PC-9 (cell line): ENCODE measurements around the gene CHKB. TPM values are rescaled to one million over a fixed set of nuclear protein-coding genes. Genes with fewer than 3 reads are reported as not detected.

Source experiments
- BruUV-seq: library from RNA; stranded (reverse); fragments of 400-500 nt; replicated peaks from 2 replicates; lab custom pipeline; 2021; lab: Mats Ljungman, UMichigan
- CTCF ChIA-PET: fragments of 300-600 bp; sonication (Branson Sonifier 250); formaldehyde crosslinking; loops from one replicate; lab custom pipeline; 2022; ENCODE audit warnings: antibody characterized with exemption; lab: Charles Lee
- POLR2A ChIA-PET: fragments of 300-600 bp; sonication (Branson Sonifier 250); formaldehyde crosslinking; loops from one replicate; lab custom pipeline; 2022; ENCODE audit warnings: antibody characterized with exemption; ENCODE audit not compliant: unreplicated experiment; lab: Charles Lee
- DNase-seq, 2 experiments: peaks; one replicate each; pipeline versions ENCODE4 v3.0.0 to v3.0.0-alpha.2; 2015 to 2022; ENCODE audit warnings: mixed read lengths in 1 of 2
- H2AFZ ChIP-seq: fragments of 200-600 bp; sonication (generic); 2 replicates; pipeline ENCODE4 v1.8.1; 2017; ENCODE audit warnings: antibody characterized with exemption
- H3F3A ChIP-seq: fragments of 200-600 bp; sonication (generic); 2 replicates; pipeline ENCODE4 v1.8.1; 2017; ENCODE audit warnings: antibody characterized with exemption, mild to moderate bottlenecking, low read depth; ENCODE audit not compliant: insufficient read depth
- H3K27ac ChIP-seq: fragments of 200-600 bp; sonication (generic); 2 replicates; pipeline ENCODE4 v1.6.1; 2016; ENCODE audit warnings: mixed run types
- H3K27me3 ChIP-seq: fragments of 200-600 bp; sonication (generic); 2 replicates; pipeline ENCODE4 v1.6.1; 2016; ENCODE audit warnings: low read depth, mixed run types; ENCODE audit not compliant: insufficient read depth
- H3K36me3 ChIP-seq: fragments of 200-600 bp; sonication (generic); 2 replicates; pipeline ENCODE4 v1.6.1; 2016; ENCODE audit warnings: low read depth, mixed run types
- H3K4me1 ChIP-seq: fragments of 200-600 bp; sonication (generic); replicated peaks from 2 replicates; pipeline ENCODE4 v1.6.1; 2016; ENCODE audit warnings: mixed run types; ENCODE audit not compliant: insufficient read depth
- H3K4me2 ChIP-seq: fragments of 200-600 bp; sonication (generic); 2 replicates; pipeline ENCODE4 v1.6.1; 2017; ENCODE audit warnings: mixed run types
- H3K4me3 ChIP-seq: fragments of 200-600 bp; sonication (generic); 2 replicates; pipeline ENCODE4 v1.6.1; 2016; ENCODE audit warnings: mixed run types
- H3K79me2 ChIP-seq: fragments of 200-600 bp; sonication (generic); 2 replicates; pipeline ENCODE4 v1.6.1; 2017; ENCODE audit warnings: low read depth, mixed run types
- H3K9me2 ChIP-seq: fragments of 200-600 bp; sonication (generic); 2 replicates; pipeline ENCODE4 v1.8.1; 2017; ENCODE audit warnings: mild to moderate bottlenecking; ENCODE audit not compliant: insufficient read depth
- H3K9me3 ChIP-seq: fragments of 200-600 bp; sonication (generic); 2 replicates; pipeline ENCODE4 v1.8.1; 2016; ENCODE audit warnings: low read depth; ENCODE audit not compliant: insufficient read depth
- H4K20me1 ChIP-seq: fragments of 200-600 bp; sonication (generic); 2 replicates; pipeline ENCODE4 v1.8.1; 2017; ENCODE audit not compliant: insufficient read depth
- EZH2 ChIP-seq: fragments of 200-600 bp; sonication (generic); IDR thresholded peaks from 2 replicates; pipeline ENCODE4 v1.8.0; 2017; ENCODE audit warnings: antibody characterized with exemption, low read depth
- intact Hi-C: fragments of 100-400 bp; cut with micrococcal nuclease; formaldehyde crosslinking; loops from one replicate; pipeline ENCODE4 v1.10.0; 2022; ENCODE audit not compliant: unreplicated experiment
- total RNA-seq: library from RNA; stranded (reverse); gene quantifications from 2 replicates; pipeline ENCODE4 v1.2.3, GENCODE V29; 2021
- TF ChIP-seq, protein P1 (sequence below): fragments of 200-600 bp; sonication (generic); conservative IDR thresholded peaks from 2 replicates; pipeline ENCODE4 v1.6.1; 2017; ENCODE audit warnings: mixed run types, antibody characterized with exemption, mild to moderate bottlenecking, moderate library complexity

The CHKB gene
- total RNA-seq, 1 experiment from 2014 or later = 60.0 TPM

DNA sequence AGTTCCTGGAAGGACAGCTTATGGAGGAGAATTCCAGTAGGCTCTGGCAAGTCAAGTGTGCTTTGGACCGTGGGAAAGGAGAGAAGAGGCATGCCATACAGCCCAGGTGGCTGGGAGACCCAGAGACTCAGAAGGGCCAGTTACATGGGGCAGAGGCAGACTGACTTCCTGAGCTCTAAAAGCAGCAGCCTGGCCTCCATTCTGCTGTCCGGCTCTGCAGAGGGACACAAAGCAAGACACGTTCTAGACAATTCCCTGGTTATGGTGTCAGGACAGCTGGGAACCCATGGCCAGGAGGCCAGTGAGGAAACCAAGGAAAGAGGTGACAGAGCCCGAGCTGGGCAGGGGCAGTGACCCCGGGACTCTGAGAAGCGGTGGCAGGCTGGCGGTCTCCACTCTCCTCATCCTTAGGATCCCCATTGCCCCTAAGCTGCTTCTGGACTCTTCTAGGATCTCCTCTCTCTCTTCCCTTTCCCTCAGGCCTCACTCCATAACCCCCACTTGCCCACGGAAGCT, 7.2 kb downstream of the CHKB start:
- Histone ChIP-seq H3F3A (peaks cover 10% of the 10 kb centered on the region; the same call in 1 of the 2 replicates), H3K27ac (no peak overlapping the region), H3K9me2 (no peaks in the 10 kb centered on the region), H3K27me3 (no peaks in the 10 kb centered on the region), H3K9me3 (no peaks in the 10 kb centered on the region), H3K36me3 (peaks cover 20% of the 10 kb centered on the region; the same call in 1 of the 2 replicates), H2AFZ (no peak overlapping the region), H3K4me2 (no peak overlapping the region), H3K4me3 (no peak overlapping the region), H3K79me2 (peaks cover 6% of the 10 kb centered on the region; the same call in 1 of the 2 replicates), H4K20me1 (no peaks in the 10 kb centered on the region), H3K4me1 (no peaks in the 10 kb centered on the region)
- intact Hi-C loops = no loop called here
- TF ChIP-seq, protein P1, sequence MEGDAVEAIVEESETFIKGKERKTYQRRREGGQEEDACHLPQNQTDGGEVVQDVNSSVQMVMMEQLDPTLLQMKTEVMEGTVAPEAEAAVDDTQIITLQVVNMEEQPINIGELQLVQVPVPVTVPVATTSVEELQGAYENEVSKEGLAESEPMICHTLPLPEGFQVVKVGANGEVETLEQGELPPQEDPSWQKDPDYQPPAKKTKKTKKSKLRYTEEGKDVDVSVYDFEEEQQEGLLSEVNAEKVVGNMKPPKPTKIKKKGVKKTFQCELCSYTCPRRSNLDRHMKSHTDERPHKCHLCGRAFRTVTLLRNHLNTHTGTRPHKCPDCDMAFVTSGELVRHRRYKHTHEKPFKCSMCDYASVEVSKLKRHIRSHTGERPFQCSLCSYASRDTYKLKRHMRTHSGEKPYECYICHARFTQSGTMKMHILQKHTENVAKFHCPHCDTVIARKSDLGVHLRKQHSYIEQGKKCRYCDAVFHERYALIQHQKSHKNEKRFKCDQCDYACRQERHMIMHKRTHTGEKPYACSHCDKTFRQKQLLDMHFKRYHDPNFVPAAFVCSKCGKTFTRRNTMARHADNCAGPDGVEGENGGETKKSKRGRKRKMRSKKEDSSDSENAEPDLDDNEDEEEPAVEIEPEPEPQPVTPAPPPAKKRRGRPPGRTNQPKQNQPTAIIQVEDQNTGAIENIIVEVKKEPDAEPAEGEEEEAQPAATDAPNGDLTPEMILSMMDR = no peak
- no peak for TF ChIP-seq EZH2
- no TSS peak for BruUV-seq
- DNase-seq = no peak
- POLR2A ChIA-PET = no interaction called here
- CTCF ChIA-PET = no interaction called here

- Histone ChIP-seq H3K4me1 (no peaks in the 10 kb centered on the region), H3K9me2 (no peaks in the 10 kb centered on the region), H3K27ac (no peak overlapping the region), H3F3A (peaks cover under 1% of the 10 kb centered on the region; the same call in 1 of the 2 replicates), H3K27me3 (no peaks in the 10 kb centered on the region), H3K9me3 (no peaks in the 10 kb centered on the region), H3K79me2 (no peaks in the 10 kb centered on the region), H3K36me3 (peaks cover 21% of the 10 kb centered on the region; the same call in 1 of the 2 replicates), H4K20me1 (no peaks in the 10 kb centered on the region), H3K4me3 (no peak overlapping the region), H3K4me2 (no peak overlapping the region), H2AFZ (no peak overlapping the region)
- ChIA-PET POLR2A (no interaction called here), CTCF (no interaction called here)
- no TSS peak for BruUV-seq
- no peak for DNase-seq
- TF ChIP-seq, protein P1 = no peak
- no peak for TF ChIP-seq EZH2
- intact Hi-C loops = no loop called here
These were observed 8.3 kb downstream of the CHKB start for GRCh38 chr22:50574383-50574755.

- Histone ChIP-seq H3F3A (no peaks in the 10 kb centered on the region; the same call in 1 of the 2 replicates), H3K4me2 (no peak overlapping the region), H3K9me3 (no peaks in the 10 kb centered on the region), H3K27ac (no peak overlapping the region), H3K79me2 (no peaks in the 10 kb centered on the region), H3K36me3 (peaks cover 26% of the 10 kb centered on the region; the same call in 1 of the 2 replicates), H4K20me1 (no peaks in the 10 kb centered on the region), H3K4me3 (no peak overlapping the region), H3K4me1 (no peaks in the 10 kb centered on the region), H3K9me2 (no peaks in the 10 kb centered on the region), H3K27me3 (no peaks in the 10 kb centered on the region), H2AFZ (no peak overlapping the region)
- intact Hi-C loops = no loop called here
- DNase-seq = no peak
- no TSS peak for BruUV-seq
- TF ChIP-seq EZH2 = no peak
- TF ChIP-seq, protein P1 = no peak
- ChIA-PET CTCF (no interaction called here), POLR2A (no interaction called here)
These were observed 8.9 kb downstream of the CHKB start for GRCh38 chr22:50573491-50574382.
